LNCAP (cell line): ENCODE results near the gene ADRA2B.

Experiments
- TF ChIP-seq, protein P1 (sequence below): fragments of 450-650 bp; IDR thresholded peaks from 2 replicates; pipeline ENCODE4 v1.5.1; 2017; ENCODE audit warnings: mild to moderate bottlenecking

The ADRA2B gene

DNA sequence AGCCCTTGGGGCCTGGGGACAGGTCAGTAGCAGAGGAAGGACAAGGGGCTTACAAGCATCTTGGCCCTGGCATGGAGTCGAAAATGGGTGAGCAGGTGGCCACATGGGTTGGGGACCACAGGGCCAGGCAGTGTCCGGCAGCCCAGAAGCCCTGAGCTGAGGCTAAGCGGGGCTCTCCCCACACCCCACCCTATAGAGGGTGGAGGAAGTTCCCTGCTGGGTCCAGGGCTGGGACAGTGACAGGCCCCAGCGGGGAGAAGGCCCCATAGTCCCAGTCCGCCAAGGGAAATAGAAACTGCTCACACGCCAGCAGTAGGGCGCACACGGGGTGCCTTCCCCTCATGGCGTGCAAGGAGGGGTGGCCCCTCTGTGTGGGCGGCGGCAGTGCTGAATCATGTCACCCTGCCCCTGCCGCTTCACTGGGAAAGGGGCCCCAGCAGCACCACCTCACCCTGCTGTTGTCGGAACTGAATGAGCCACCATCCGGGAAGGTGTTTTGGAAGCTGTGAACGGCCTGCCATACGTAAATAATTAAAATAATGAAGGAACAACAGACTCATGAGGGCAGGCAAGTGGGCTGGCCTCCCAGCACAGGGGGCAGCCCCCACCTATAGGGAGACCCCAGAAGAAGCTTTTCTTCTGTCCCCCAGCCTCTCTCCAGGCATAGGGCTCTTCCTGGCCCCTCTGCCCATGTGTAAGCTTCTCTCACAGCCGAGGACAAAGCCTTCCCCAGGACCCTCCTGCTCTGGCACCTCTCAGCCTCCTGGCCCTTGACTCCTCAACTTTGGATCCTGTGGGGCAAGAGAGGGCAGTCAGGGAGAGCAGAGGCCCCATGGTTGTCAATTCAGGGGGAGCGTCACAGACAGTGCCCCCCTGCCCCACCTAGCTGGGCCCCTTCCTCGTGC, 41.5 kb upstream of the ADRA2B start:
- TF ChIP-seq, protein P1, sequence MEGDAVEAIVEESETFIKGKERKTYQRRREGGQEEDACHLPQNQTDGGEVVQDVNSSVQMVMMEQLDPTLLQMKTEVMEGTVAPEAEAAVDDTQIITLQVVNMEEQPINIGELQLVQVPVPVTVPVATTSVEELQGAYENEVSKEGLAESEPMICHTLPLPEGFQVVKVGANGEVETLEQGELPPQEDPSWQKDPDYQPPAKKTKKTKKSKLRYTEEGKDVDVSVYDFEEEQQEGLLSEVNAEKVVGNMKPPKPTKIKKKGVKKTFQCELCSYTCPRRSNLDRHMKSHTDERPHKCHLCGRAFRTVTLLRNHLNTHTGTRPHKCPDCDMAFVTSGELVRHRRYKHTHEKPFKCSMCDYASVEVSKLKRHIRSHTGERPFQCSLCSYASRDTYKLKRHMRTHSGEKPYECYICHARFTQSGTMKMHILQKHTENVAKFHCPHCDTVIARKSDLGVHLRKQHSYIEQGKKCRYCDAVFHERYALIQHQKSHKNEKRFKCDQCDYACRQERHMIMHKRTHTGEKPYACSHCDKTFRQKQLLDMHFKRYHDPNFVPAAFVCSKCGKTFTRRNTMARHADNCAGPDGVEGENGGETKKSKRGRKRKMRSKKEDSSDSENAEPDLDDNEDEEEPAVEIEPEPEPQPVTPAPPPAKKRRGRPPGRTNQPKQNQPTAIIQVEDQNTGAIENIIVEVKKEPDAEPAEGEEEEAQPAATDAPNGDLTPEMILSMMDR, result no peak

DNA sequence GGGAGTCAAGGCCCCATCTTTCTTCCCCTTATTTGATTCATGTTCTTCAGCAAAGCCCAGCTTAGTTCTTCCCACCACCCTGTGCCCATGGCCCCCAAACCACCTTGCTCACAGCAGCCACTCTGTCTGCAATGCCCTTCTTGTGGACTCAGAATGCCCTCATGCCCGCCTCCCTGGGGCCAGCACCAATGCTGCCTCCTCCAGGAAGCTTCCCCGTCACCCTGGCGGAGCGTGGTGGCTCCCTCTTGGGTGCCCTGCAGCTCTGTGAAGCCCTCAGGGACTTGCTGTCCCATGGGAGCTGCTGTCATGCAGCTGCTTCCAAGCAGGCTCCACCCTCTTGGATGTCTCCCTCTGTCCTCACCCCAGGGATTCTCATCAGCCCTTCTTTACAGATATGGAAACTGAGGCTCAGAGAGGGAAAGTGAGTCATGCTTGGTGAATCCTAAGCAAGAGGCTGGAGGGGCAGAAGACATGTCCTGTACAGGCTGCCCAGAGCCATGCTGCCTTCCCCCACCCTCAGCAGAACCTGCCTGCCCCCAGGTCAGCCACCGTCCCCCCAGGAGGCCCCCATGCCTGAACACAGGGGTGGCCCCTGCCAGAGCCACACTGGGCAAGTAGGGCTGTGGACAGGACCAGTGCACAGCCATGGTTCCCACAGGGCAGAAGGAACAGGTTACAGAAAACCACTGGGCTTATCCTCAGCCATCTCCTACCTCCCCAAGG, 40.7 kb upstream of the ADRA2B start:
- TF ChIP-seq, protein P1, result no peak

DNA sequence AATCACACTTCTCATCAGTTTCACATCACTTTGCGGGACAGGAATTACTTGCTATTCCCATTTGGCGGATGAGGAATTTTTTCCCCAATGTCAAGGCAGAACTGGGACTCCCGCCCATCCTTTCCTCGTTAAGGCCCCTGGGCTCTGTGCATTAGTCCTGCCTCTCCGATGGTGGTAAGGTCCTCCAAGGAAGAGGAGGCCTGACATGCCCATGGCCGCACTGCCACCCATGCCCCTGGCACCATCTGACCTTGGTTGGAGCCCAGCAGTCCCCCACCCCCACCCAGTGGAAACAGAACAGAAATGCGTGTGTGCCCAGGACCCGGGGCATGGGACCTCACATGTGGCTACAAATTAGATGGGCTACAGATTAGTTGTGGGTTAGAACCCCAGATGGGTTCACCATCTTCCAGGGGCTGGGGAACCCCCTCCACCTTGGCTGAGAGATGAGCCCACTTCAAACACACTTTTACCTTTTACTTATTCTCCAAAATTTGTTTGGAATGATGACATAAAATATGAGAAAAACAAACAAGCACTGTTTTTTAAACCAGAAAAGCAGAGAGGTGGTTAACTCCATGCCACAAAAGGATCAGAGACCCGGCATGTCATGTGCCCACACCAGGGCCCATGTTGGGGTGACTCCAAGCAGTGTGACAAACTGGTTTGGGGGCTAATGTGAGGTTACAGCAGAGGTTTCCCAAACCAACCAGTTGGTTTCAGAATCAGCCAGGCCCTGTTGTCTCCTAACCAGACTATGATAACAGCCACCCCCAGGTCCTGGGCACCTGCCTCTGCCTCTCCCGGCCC, 39.8 kb upstream of the ADRA2B start:
- TF ChIP-seq, protein P1, result no peak

DNA sequence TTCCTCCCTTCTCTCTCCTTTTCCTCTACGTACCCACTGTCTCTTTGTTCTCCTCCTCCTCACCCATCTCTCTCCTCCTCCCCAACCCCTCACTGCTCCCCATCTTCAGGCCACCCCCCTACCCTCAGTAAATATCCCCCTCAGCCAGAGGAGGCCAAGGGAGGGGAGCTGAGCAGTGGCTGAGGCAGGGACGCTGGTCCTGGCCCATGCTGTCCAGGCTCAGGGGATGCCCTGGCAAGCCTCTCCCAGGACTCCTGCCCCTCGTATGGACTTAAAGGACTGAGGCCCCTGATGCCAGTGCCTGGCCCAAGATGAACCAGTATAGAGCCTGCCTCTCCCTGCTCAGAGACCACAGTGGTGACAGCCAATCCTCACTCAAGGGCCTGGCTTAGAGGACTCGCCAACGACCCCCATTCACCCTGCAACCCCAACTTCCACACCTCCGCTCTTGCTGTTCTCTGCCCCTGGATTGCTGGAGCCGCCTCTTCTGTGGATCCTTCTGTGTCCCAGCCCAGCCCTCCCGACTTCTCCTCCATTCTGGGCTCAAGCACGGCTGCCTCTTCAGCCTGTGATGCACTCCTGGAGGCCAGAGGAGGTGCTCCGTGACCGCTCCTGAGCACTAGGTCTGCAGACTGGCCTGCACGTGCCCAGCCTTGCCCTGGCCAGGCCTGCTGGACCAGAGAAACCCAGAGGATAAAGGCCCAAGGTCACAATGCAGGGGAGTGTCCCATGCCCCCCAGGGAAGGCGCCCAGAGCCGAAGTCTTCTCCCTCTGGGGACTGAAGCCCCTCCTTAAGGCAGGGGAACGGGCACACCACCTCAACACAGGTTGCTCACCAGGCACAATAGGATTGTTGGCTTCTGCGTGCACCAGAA, 38.4 kb upstream of the ADRA2B start:
- TF ChIP-seq, protein P1, result no peak

DNA sequence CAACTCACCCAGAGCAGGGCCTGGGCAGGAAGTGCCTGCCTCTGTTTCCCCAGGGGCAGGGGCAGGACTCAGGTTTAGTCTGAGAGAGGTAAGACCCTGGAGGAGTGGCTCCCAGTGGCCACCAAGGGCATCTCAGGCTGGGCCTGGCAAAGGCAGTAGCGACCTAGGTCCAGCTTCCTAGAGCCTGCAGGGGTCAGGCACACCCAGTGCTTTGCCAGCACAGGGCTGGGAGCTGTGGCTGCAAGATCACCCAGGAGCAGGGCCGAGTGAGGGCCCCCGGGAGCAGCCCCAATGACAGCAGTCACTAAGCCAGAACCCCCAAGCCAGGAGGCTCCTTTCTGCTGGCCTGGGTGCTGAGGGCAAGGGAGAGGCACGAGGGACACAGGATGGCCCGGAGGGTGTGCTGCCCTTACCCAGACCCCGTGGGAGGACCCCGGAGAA, 37.6 kb upstream of the ADRA2B start:
- TF ChIP-seq, protein P1, result no peak

DNA sequence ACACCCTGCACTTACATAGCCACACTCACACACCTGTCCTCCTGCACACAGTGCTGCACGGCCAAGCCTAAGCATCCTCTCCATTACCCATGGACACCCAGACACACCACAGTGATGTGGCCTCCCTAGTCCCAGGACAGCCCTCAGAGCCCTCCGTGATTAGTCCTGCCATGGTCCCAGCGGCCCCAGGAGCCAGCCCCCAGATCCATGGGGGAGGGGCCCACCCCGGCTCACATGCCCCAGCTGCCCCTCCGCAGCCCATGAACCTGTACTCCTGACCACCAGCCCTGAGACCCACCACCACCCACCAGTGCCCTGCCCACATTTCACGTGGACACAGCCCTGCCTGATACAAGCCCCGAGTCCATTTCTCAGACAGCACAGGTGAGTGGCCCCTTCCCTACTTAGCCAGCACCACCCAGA, 36.9 kb upstream of the ADRA2B start:
- TF ChIP-seq, protein P1, result no peak
